Measurements from ENCODE around the gene LHFPL3. TPM values are rescaled to one million over a fixed set of nuclear protein-coding genes. Genes with fewer than 3 reads are reported as not detected.

LHFPL3 gene
- total RNA-seq, 1 experiment from 2014 or later: not detected

- H3K9ac ChIP-seq (ENCODE audit: low read length): no peak overlapping the region
- H3K4me3 ChIP-seq (replicated peaks in 1 of 2; ENCODE audit: low read depth in 1 of 2, low read length in 2 of 2): no peak overlapping the region
- no peak overlapping the region for H3K4me2 ChIP-seq (ENCODE audit: low read length)
- POLR2A ChIA-PET: no interaction called here
- H3K4me1 ChIP-seq (ENCODE audit: control insufficient read depth in 1 of 2, insufficient read depth in 2 of 2, low read length in 2 of 2): no peaks in the 10 kb centered on the region
- no peaks in the 10 kb centered on the region for H3K79me2 ChIP-seq (ENCODE audit: insufficient read depth, low read length)
- BruUV-seq (replicated peaks): no TSS peak
- H3K27me3 ChIP-seq (ENCODE audit: insufficient read depth, low read length): peaks cover 20% of the 10 kb centered on the region
- TF ChIP-seq TCF7L2 (IDR thresholded peaks at IDR 0.05; ENCODE audit: borderline replicate concordance, extremely low read depth, insufficient read depth, insufficient read length) (no peak), YY1 (IDR thresholded peaks at IDR 0.05; ENCODE audit: extremely low read depth, insufficient replicate concordance, low read depth, low read length) (no peak)
- H3K27ac ChIP-seq (ENCODE audit: low read depth, low read length): no peak overlapping the region
- H3K9me3 ChIP-seq (ENCODE audit: control insufficient read depth in 1 of 2, insufficient read depth in 1 of 2, low read depth in 1 of 2, low read length in 2 of 2): no peaks in the 10 kb centered on the region
- CTCF ChIA-PET: no interaction called here
- RAD21 ChIA-PET (ENCODE audit: low non-redundant PET in 1 of 2, low total read pairs in 2 of 2, uncharacterized antibody in 2 of 2, unreplicated experiment in 2 of 2): no interaction called here
- H3K36me3 ChIP-seq (ENCODE audit: control insufficient read depth in 1 of 2, insufficient read depth in 2 of 2, low read length in 2 of 2): no peaks in the 10 kb centered on the region
- DNase-seq (ENCODE audit: low read depth, low spot score) (no peak), ATAC-seq (no peak)
- H3K9me2 ChIP-seq (ENCODE audit: insufficient read depth): no peaks in the 10 kb centered on the region
- no peaks in the 10 kb centered on the region for H4K20me1 ChIP-seq (ENCODE audit: insufficient read depth)
- no peak overlapping the region for H2AFZ ChIP-seq (ENCODE audit: low read depth, low read length, poor library complexity, severe bottlenecking)
- intact Hi-C loops (cut with micrococcal nuclease): no loop called here
These were observed 54.2 kb downstream of the LHFPL3 start for GRCh38 chr7:104382616-104383015.

GRCh38 chr7:104386943-104387342 is 58.5 kb downstream of the LHFPL3 start:
- H3K4me2 ChIP-seq (ENCODE audit: low read length): no peak overlapping the region
- ATAC-seq (no peak), DNase-seq (ENCODE audit: low read depth, low spot score) (no peak)
- ChIA-PET CTCF (no interaction called here), RAD21 (ENCODE audit: low non-redundant PET in 1 of 2, low total read pairs in 2 of 2, uncharacterized antibody in 2 of 2, unreplicated experiment in 2 of 2) (no interaction called here), POLR2A (no interaction called here)
- H3K27ac ChIP-seq (ENCODE audit: low read depth, low read length): no peak overlapping the region
- peaks cover 7% of the 10 kb centered on the region; the same call in 1 of the 2 replicates for H3K27me3 ChIP-seq (ENCODE audit: insufficient read depth, low read length)
- no peaks in the 10 kb centered on the region for H3K4me1 ChIP-seq (ENCODE audit: control insufficient read depth in 1 of 2, insufficient read depth in 2 of 2, low read length in 2 of 2)
- no peaks in the 10 kb centered on the region for H3K36me3 ChIP-seq (ENCODE audit: control insufficient read depth in 1 of 2, insufficient read depth in 2 of 2, low read length in 2 of 2)
- H3K9me3 ChIP-seq (ENCODE audit: control insufficient read depth in 1 of 2, insufficient read depth in 1 of 2, low read depth in 1 of 2, low read length in 2 of 2): no peaks in the 10 kb centered on the region
- no peak overlapping the region for H3K4me3 ChIP-seq (replicated peaks in 1 of 2; ENCODE audit: low read depth in 1 of 2, low read length in 2 of 2)
- no peaks in the 10 kb centered on the region for H4K20me1 ChIP-seq (ENCODE audit: insufficient read depth)
- no peaks in the 10 kb centered on the region for H3K9me2 ChIP-seq (ENCODE audit: insufficient read depth)
- no peak overlapping the region for H2AFZ ChIP-seq (ENCODE audit: low read depth, low read length, poor library complexity, severe bottlenecking)
- no peak for TF ChIP-seq SIN3A (IDR thresholded peaks at IDR 0.05; ENCODE audit: low read depth)
- no peak for TF ChIP-seq CEBPB (IDR thresholded peaks at IDR 0.05; ENCODE audit: low read depth)
- no peak for TF ChIP-seq RAD21 (IDR thresholded peaks at IDR 0.05; ENCODE audit: low read depth)
- TF ChIP-seq ATF3 (IDR thresholded peaks at IDR 0.05): no peak
- TF ChIP-seq SP1 (IDR thresholded peaks at IDR 0.05; ENCODE audit: low read depth): no peak
- H3K79me2 ChIP-seq (ENCODE audit: insufficient read depth, low read length): no peaks in the 10 kb centered on the region
- intact Hi-C loops (cut with micrococcal nuclease): no loop called here
- H3K9ac ChIP-seq (ENCODE audit: low read length): no peak overlapping the region
- no TSS peak for BruUV-seq (replicated peaks)
